HT-29 (cell line): ENCODE results near the gene PTH2R. TPM values are rescaled to one million over a fixed set of nuclear protein-coding genes. Genes with fewer than 3 reads are reported as not detected.
"Not testable (repeated sequence)": the region's sequence is repeated elsewhere in the genome, so short reads cannot be mapped to it uniquely, and the experiment has no call there.

Source experiments
- DNase-seq: peaks from one replicate; pipeline ENCODE4 v3.0.0-alpha.2; 2015; ENCODE audit warnings: low spot score
- total RNA-seq: library from RNA; depleted of rRNA; stranded (reverse); fragments of >200 nt; shearing (Covaris generic); gene quantifications from 2 replicates; pipeline ENCODE4 v1.2.3, GENCODE V29; 2014

Gene PTH2R
- total RNA-seq, 1 experiment from 2014 or later = not detected

DNA sequence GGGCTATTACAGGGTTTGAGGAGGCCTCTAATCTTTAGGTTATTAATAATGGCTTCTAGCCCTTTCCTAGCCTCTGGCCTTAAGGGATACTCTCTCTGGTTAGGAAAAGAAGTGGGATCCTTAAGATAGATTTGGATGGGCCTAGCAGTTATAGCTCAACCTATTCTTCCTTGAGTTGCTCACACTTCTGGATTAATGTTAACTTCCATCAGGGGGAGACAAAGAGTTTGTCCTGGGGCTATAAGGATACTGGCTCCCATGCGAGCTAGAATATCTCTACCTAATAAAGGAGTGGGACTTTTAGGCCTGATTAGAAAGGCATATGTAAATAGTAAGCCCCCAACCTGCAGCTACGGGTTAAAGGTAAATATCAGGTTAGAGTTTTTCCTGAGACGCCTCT is 14.3 kb upstream of the PTH2R start:
- no peak for DNase-seq

DNA sequence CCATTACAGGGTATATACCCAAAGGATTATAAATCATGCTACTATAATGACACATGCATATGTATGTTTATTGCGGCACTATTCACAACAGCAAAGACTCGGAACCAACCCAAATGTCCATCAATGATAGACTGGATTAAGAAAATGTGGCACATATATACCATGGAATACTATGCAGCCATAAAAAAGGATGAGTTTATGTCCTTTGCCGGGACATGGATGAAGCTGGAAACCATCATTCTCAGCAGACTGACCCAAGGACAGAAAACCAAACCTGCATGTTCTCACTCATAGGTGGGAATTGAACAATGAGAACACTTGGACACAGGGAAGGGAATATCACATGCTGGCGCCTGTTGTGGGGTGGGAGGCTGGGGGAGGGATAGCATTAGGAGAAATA is 9.8 kb upstream of the PTH2R start:
- not testable (repeated sequence) for DNase-seq

DNA sequence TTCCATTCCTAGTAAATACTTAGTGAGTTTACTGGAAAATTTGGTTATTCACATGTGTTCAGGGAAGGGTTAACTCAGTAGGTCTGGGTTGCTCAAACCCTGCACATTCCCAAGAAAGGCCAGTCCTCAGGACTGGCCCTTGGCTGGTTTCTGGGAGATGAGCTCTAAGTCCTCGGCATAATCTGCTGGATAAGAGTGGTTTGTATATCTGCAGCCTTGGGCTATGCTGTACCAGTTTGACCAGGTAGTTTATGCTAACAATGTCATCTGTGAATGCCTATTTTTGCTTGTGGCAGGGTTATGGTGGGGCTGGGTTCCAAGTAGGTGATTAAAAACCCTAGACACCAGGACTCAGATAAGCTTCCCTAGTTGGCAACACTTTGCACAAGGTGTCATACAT is 7.4 kb upstream of the PTH2R start:
- no peak for DNase-seq

DNA sequence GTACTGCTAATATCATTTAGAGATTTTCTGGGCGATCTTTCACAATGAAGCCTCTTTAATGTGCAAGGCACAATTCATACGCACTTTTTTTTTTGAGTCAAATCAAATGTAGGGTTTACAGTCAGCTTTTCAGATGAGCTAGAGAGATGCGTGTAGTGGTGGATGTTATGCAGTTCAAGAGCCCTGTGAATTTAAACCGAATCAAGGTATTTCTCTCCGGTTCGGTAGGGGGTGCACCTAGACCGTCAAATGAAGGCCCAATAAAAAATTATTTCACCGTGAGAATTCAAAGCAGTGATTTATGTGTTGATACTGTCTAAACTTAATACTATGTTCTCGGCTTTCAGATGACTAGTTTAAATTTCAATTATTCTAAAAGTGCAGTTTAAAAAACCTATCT is 1.1 kb downstream of the PTH2R start:
- DNase-seq = peak; percentile 35

DNA sequence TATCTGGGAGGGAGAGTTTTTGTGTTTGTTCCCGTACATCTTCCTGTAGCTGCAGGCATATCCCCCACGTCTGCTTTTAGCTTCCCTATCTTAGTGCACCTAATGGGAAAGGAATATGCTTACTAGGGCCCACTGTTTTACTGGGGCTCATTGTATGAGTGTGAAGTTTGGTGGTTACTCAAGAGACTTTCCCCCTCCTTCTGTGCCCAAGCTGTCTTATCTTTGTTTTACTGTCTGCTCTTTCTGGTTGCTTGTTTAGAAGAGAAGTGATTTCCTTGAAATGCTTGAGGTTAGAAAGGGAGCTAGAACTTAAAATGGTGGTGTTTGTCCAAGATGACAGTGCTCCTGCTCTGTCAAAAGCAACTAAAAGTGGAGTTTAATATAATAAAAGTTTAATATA is 7.3 kb downstream of the PTH2R start:
- no peak for DNase-seq

DNA sequence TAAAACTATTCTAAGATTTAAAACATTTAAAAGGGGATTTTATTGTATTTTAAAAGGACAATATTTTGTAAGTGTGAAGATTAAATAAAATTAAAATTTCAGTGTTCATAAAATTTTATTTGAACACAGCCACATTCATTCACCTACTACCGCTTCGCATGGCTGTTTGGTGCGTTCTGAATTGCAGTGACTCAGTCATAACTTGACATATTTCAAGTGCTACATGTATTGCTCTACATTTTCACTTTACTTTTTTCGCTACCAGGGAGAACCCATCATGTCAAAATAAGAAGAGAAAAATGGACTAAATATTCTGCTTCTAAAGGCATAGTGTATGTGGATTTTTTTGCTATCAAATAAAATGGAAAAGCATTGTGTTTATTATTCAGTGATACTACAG is 8.7 kb downstream of the PTH2R start:
- no peak for DNase-seq

DNA sequence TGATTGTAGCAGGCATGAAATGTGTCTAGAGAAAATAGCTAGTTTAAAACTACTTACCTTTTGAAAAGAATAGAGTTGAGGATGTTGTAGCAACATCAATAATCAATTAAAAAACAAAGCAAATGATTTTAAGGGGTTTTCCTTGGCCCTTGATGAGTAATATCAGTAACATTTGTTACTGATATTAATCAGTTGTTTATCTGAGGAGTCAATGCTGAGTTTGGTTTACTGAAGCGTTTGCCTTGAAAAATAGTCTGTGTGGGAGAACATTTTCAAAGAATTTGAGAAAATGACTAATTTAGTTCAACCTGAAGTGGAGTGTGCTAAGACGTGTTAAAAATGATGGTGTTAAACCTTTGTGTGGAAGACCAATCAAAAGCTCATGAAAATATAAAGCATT is 9.3 kb downstream of the PTH2R start:
- no peak for DNase-seq

DNA sequence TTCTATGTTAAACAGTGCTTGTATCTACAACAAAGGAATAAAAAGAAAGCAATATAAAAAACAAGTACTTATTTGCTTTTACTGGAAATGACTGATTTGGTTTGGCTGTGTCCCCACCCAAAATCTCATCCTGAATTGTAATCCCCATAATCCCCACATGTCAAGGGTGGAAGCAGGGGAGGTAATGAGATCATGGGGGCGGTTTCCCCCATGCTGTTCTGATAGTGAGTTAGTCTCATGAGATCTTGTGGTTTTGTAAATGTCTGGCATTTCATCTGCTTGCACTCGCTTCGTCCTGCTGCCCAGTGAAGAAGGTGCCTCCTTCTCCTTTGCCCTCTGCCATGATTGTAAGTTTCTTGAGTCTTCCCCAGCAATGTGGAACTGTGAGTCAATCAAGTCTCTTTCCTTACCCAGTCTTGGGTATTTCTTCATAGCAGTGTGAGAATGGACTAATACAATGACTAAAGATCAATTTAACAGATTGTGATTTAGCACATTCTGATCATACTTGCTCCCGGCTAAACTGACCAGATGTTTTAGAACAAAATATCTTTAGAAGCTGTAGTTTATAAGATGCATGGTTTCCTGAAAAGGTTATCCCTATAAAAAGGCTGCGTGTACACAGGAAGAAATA is 19.9 kb downstream of the PTH2R start:
- DNase-seq = no peak

DNA sequence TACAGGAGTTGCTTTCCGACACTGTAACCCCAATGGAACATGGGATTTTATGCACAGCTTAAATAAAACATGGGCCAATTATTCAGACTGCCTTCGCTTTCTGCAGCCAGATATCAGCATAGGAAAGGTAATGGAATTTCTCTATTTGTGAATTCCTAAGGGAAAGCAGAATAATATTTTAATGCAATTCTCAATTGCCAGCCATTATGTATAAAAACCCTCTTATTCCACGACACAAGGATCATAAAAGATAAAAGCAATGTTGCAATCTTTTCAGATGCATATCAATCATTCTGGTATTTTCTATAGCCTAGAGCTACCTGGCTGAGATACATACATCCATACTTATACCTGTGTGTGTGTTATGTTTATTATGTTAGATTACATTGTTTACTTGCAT is 31.2 kb downstream of the PTH2R start:
- no peak for DNase-seq

DNA sequence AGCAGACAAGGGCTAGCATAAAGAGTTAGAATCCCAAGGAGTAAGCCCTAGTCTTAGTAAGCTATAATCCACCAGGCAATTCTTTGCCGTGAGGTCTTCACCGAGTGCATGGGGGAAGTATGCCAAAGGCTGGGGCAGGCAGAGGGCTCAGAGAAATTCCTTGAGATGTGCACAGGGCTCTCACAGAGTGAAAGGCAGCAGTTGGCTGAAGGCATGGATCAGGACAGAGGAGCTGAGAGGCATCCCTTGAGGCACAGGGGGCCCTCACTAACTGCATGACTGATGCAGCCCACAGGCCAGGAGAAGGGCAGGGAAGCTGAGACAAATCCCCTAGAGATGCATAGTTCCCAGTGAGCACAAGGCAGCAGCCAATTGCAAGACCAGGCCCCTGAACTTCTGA is 34.1 kb downstream of the PTH2R start:
- DNase-seq = no peak

DNA sequence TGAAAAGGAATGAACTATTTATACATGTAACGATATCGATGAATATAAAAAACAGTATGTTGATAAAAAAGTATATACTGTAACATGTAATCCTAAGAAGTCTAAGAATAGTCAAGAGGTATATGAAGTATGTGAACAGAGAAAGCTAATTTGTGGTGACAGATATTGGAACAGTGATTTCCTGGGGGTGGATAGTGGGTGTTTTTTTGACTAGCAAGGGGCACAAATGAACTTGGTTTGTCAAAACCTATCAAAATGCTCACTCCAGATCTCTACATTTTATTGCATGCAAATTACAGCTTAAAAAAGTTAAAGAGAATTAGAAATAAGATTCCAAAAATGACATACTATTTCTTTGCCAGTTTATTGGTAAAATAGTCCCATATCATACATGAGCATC is 35.4 kb downstream of the PTH2R start:
- DNase-seq = no peak

DNA sequence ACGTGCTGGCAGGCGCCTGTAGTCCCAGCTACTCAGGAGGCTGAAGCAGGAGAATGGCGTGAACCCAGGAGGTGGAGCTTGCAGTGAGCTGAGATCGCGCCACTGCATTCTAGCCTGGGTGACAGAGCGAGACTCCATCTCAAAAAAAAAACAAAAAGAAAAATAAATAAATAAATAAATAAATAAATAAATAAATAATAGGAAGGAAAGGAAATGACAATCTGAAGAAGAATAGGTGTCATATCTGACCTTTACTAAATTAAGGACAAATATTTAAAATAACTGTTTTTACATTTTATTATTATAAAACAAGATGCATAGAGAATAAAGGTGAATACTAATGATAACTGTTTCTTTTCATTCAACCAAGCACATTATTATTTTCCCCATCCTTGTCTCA is 40.9 kb downstream of the PTH2R start:
- not testable (repeated sequence) for DNase-seq

DNA sequence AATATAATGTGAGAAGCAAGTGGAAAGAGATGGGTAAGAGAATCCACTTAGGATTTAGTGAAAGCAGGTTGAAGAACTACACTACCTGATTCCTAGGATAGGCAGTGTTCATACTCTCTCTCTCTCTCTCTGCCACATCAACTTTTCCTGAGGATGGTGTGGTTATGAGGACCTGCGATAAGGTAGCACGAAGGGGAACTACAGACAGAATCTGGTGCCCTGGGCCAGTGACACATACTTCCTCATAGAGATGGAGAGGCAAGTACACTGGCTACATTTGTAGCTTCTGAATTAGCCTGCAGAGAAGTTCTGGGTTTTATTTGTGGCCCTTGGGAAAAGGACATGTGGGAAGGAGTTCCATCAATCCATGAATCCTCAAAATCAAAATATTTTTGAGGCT is 44.5 kb downstream of the PTH2R start:
- DNase-seq = no peak

DNA sequence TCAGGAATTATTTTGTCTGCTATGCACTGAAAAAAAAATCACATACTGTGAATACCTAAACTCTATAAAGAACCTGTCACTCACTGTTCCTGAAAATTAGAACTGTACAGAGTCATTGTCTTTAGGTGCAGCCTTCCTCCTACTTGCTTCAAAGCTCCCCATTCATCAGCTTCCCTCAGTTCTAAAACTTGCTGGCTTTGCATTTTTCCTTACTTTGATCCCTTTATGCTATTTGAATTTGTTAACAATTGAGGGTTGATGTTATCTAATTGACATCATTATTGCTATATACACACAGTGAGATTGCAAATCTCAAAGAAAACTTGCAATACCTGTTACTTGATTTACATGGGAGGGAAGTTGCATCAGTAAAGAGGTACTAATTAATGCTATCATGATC is 48.3 kb downstream of the PTH2R start:
- no peak for DNase-seq

DNA sequence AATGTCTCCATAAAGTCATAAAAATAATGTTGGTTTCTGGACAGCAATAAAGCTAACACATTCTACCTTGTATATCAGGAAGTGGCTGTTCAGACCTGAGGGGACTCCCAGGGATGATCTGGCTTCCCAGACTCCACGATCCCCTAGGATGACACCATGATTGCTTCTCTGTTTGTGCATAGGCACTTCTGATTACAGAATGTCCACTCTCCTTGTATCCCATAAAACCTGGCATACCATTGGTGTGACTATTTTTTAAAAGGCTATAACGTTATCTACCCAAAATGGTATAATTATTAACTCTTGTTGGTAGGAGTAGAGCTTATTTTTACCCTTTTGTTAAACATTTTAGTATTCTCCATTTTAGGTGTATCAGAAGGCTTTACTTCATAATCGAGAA is 57.1 kb downstream of the PTH2R start:
- DNase-seq = no peak

DNA sequence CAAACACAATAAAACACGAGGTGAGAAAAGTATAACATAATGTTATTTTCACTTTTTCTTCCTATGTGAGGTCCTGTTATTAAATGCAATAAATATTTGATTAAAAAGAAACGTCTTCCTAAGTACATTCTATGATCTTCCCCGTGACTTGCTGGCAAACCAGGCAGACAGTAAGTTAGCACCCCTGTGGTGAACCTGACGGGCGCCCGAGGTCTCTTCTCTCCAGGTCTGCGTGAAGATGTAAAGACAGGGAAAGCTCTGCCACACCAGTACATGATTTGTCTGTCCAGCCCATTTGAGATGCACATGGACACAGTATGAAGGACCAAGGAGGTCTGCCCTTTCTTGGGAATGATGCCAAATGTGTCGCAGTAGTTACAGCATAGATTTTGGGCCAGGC is 57.6 kb downstream of the PTH2R start:
- DNase-seq = no peak

DNA sequence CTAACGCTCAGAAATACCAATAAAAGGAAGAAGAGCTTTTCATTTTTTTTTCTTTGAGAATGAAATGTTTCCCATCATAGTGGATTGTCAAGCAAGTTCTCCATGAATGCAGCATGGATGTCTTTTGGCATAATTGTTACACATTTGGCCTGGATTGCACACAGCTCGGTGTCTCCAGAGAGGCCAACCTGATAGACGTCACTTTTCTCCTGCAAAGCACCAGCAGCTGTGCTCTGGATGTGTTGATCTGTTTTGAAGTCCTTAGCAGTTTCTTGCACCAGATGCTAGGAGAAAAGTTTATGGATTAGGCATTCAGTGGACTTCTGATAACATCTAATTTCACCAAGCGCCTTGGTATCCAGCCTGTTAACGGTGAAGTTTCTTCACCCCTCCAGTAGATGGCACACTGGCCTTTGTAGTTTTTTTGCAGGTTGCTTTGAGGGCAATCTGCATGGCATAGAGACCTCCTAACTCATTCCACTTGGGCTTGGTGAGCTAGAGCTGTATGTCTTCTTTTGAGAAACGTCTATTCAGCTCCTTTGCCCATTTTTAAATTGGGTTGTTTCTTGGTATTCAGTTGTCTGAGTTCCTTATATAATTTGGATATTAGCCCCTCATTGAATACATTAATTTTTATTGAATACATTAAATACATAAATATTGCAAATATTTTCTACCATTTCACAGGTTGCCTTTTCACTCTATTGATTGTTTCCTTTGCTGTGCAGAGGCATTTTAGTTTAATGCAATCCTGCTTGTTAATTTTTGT is 59.7 kb downstream of the PTH2R start:
- peak; percentile 87 for DNase-seq

DNA sequence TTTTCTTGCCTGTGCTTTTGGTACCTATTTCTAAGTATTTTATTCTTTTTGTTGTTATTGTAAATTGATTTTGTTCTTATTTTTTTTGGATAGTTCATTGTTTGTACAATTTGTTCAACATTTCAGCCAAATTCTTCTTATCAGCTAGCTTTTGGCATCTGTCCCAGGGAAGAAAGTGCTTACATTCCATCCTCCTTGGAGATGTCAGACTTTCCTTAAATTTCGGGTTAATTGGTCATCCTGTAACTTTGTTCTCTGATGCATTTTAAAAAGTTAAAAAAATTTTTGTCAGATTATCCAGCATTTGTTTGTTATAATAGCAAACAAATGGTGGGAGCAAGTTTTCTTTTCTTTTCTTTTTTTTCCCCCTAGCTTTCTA is 60.3 kb downstream of the PTH2R start:
- no peak for DNase-seq

DNA sequence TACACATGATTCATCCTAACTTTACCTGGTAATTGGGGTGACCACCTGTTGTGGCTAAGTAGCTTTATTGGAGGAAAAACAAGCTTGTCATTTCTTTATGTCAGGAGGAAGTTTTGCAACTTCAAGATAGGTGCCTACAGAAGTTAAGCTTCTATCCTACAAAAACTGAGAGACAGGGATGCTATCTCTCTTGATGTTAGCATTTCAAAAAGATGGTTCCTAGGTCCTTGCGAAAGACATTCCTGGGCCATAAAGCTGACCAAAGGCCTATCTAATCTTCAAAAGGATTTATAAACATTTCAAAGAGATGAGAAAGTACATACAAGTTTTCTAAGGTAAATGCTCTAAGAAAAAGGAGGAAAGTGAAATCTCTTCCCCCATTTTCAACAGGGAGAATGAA is 61.0 kb downstream of the PTH2R start:
- DNase-seq = no peak

DNA sequence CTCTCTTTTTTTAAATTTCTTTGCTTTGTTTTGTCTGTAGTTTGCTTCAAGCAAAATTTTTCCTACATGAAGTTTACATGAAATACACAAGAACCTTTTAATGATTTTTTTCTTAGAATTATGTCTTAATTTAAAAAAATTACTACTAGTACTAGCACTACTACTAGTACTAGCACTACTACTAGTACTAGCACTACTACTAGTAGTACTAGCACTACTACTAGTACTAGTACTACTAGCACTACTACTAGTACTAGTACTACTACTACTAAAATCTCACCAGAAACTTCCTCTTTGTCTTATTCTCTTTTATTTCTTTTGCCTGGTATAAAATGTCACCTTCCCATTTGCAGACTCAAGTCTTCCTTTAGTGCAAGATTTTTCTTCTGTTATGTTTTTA is 71.1 kb downstream of the PTH2R start:
- no peak for DNase-seq

DNA sequence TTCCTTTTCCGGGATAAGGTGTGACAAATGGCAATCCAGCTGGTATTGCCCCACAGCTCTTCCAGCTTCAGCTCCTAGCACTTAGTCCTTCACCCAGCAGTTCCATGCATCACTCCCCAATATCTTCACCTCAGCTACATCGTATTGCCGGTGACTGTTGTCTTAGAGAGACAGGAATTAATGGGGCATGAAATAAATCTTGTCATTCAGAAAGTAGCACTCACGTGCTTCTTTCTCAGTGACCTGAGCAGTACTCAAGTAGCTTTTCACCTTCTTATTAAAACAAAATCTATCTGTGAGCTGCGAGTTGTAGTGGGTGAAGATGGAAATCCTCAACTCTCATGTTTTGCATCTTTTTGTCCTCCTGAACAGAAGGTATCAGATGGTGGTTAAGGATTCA is 72.8 kb downstream of the PTH2R start:
- no peak for DNase-seq

DNA sequence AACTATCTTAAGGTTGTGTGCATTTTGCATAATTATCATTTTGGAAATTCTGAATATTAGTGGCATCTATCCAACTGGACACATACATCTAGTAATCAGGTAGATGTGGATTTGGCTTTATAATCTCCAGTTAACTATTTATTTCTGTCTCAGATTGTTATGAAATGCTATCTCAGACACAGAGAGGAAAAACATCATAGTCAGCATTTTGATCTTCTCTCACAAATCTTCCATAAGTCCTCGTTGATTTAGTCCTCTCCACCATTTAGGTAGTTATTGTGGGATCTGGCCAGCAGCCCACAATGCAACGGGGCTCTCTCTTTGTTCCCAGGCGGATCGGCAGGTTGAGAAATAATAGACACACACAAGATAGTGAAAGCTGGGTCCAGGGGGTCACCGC is 75.4 kb downstream of the PTH2R start:
- peak; percentile 36 for DNase-seq

DNA sequence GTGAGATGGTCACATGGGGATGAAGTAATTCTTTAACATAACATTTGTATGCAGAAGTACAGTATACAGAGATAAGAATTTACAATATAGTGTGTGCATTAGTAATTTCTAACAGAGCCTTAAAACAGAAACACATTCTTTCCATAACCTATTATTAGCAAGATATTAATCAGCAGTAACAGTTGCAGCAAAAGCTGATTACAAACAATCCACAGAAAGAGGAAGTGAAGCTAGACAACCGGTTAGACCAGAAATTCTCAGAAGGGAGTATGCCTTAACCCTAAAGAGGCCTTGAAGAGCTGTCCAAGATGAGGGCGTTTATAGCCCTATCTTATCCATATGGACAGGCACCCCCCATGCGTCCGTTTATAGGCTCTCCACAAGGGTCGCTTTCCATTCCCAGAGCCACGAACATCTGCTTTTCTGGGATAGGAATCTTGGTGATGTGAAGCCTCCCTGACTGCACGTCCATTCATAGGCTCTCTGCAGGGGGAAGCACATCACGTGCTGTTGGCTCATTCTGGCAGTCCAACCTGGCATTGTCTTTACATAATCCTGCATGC is 75.9 kb downstream of the PTH2R start:
- DNase-seq = peak; percentile 71
